HepG2 (cell line): ENCODE measurements around the gene SCGB1C1. TPM values are rescaled to one million over a fixed set of nuclear protein-coding genes. Genes with fewer than 3 reads are reported as not detected.

Experiments
- ARHGAP35 ChIP-seq: sonication (generic); formaldehyde crosslinking; IDR thresholded peaks from 2 replicates; pipeline ENCODE4 v1.9.0; 2022; ENCODE audit warnings: mild to moderate bottlenecking, inconsistent platforms, moderate library complexity, missing genetic modification reagents, borderline replicate concordance
- MAFF ChIP-seq: IDR thresholded peaks from 2 replicates; pipeline ENCODE4 v1.6.1; 2011; ENCODE audit warnings: low read depth, low read length, improper control_type of control experiment
- MED1 ChIP-seq: sonication (generic); formaldehyde crosslinking; IDR thresholded peaks from 2 replicates; pipeline ENCODE4 v1.4.0; 2020; ENCODE audit warnings: missing genetic modification reagents
- MTF1 ChIP-seq: sonication (generic); formaldehyde crosslinking; IDR thresholded peaks from 2 replicates; pipeline ENCODE4 v1.5.0; 2020; ENCODE audit warnings: missing genetic modification reagents
- MZF1 ChIP-seq: sonication (generic); formaldehyde crosslinking; IDR thresholded peaks from 2 replicates; pipeline ENCODE4 v1.8.1; 2023; ENCODE audit warnings: mild to moderate bottlenecking, missing genetic modification reagents, borderline replicate concordance
- TAF15 ChIP-seq: fragments of 200-400 bp; formaldehyde crosslinking; IDR thresholded peaks from one replicate; pipeline ENCODE4 v1.6.1; 2018; ENCODE audit warnings: mild to moderate bottlenecking, low read depth, low read length; ENCODE audit not compliant: poor library complexity, severe bottlenecking
- TP53 ChIP-seq: sonication (generic); formaldehyde crosslinking; conservative IDR thresholded peaks from 2 replicates; pipeline ENCODE4 v1.4.0; 2020; ENCODE audit warnings: missing genetic modification reagents
- ZBTB42 ChIP-seq: sonication (generic); formaldehyde crosslinking; IDR thresholded peaks from 2 replicates; pipeline ENCODE4 v1.5.0; 2020; ENCODE audit warnings: mild to moderate bottlenecking, missing genetic modification reagents
- ZNF180 ChIP-seq: sonication (generic); formaldehyde crosslinking; IDR thresholded peaks from 2 replicates; pipeline ENCODE4 v1.4.0; 2020; ENCODE audit warnings: low read depth, missing genetic modification reagents, borderline replicate concordance
- ZNF343 ChIP-seq: sonication (generic); formaldehyde crosslinking; IDR thresholded peaks from 2 replicates; pipeline ENCODE4 v1.4.0; 2020; ENCODE audit warnings: mild to moderate bottlenecking, missing genetic modification reagents
- ZNF790 ChIP-seq: sonication (generic); formaldehyde crosslinking; IDR thresholded peaks from 2 replicates; pipeline ENCODE4 v1.8.0; 2022; ENCODE audit warnings: missing genetic modification reagents, mild to moderate bottlenecking, borderline replicate concordance
- ZSCAN21 ChIP-seq: sonication (generic); formaldehyde crosslinking; IDR thresholded peaks from 2 replicates; pipeline ENCODE4 v1.8.0; 2022; ENCODE audit warnings: mild to moderate bottlenecking, missing genetic modification reagents, moderate library complexity, borderline replicate concordance
- polyA plus RNA-seq, 8 experiments: library from polyadenylated mRNA; depleted of rRNA in 3 of 8; stranded (reverse) in 7 of 8; unstranded in 1 of 8; fragments of >200 nt; fragmentation: Illumina TruSeq in 4 of 8; extraction: Trizol in 4 of 8; gene quantifications; 2 replicates each; pipeline versions ENCODE4 v1.2.1 to v1.2.3, GENCODE V29; 2011 to 2016; ENCODE audit warnings: low read depth in 4 of 8, missing spikeins in 1 of 8, mixed read lengths in 1 of 8; ENCODE audit not compliant: insufficient read depth in 1 of 8
- total RNA-seq, 5 experiments: library from RNA; depleted of rRNA; stranded (reverse); fragments of >200 nt; fragmentation: Illumina TruSeq; extraction: Trizol; gene quantifications; 2 replicates each; pipeline ENCODE4 v1.2.3, GENCODE V29; 2016; ENCODE audit warnings: low read depth in 1 of 5
- TF ChIP-seq, protein P1 (sequence below): sonication (generic); formaldehyde crosslinking; IDR thresholded peaks from 2 replicates; pipeline ENCODE4 v1.5.0; 2020; ENCODE audit warnings: missing genetic modification reagents, mild to moderate bottlenecking, borderline replicate concordance
- TF ChIP-seq, protein P2 (sequence below): sonication (generic); formaldehyde crosslinking; IDR thresholded peaks from 2 replicates; pipeline ENCODE4 v1.4.0; 2020; ENCODE audit warnings: missing genetic modification reagents
- TF ChIP-seq, protein P3 (sequence below): sonication (generic); formaldehyde crosslinking; IDR thresholded peaks from 2 replicates; pipeline ENCODE4 v1.5.0; 2020; ENCODE audit warnings: mild to moderate bottlenecking, missing genetic modification reagents, borderline replicate concordance
- TF ChIP-seq, protein P4 (sequence below): sonication (generic); formaldehyde crosslinking; IDR thresholded peaks from 2 replicates; pipeline ENCODE4 v1.4.0; 2020; ENCODE audit warnings: missing genetic modification reagents
- TF ChIP-seq, protein P5 (sequence below): sonication (generic); formaldehyde crosslinking; IDR thresholded peaks from 2 replicates; pipeline ENCODE4 v1.8.1; 2023; ENCODE audit warnings: missing genetic modification reagents, mild to moderate bottlenecking, borderline replicate concordance

The SCGB1C1 gene
- total and polyA plus RNA-seq, 2 of the 13 experiments (the other 11 are each of a cell fraction or from before 2014, with no cell fraction given), result not detected

DNA sequence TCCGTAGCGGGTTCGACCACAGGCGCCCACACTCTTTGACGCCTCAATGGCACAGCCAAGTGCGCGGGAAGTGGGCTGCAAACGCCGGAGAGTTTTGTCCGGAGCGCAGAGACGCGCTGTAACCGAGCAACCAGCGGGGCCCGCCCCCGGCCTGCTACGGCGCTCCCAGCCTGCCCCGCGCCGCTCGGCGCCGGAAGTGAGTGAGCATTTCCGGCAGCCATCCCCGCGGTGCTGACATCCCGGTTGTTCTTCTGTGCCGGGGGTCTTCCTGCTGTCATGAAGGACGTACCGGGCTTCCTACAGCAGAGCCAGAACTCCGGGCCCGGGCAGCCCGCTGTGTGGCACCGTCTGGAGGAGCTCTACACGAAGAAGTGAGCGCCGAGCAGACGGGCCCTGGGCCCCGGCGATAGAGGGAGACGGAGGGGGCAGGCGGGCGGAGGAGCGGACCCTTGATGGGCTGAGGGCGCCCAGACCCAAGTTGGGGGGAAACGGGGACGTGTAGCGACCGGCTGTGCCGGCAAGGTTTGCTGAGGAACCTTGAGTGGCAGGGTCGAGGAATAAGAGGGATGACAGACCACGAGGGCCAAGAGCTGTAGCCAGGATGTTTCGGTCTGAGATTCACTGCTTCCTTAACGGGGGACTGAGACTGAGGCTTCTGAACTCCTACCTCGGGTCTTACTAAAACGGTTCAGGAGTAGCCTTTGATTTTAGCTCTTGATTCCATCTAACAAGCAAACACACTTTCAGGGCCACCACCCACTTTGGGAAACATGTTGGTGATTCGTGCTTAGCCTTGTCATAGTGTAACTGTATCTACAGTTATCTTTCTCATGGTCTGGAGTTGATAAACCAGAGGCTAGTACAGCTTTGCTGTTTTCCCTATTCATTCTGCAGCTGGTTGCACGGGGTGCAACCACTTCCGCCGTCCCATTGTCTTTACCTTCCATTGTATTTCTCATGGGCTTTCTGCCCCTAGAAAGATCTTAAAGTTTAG is 44.2 kb downstream of the SCGB1C1 start, which contains the start of gene PSMD13 (continued):
- TF ChIP-seq, protein P1, sequence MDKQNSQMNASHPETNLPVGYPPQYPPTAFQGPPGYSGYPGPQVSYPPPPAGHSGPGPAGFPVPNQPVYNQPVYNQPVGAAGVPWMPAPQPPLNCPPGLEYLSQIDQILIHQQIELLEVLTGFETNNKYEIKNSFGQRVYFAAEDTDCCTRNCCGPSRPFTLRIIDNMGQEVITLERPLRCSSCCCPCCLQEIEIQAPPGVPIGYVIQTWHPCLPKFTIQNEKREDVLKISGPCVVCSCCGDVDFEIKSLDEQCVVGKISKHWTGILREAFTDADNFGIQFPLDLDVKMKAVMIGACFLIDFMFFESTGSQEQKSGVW (CRISPR knock-in tag), result no peak
- TF ChIP-seq TAF15, result no peak
- TF ChIP-seq MZF1 (CRISPR knock-in tag), result no peak
- TF ChIP-seq ZSCAN21 (CRISPR knock-in tag), result peak; percentile 45; the same call in 1 of the 2 replicates
- no peak for TF ChIP-seq ARHGAP35
- TF ChIP-seq TP53 (CRISPR knock-in tag), result no peak
- TF ChIP-seq MED1, result peak; percentile 50; the same call in 1 of the 2 replicates
- no peak for TF ChIP-seq ZNF790
- TF ChIP-seq, protein P2, sequence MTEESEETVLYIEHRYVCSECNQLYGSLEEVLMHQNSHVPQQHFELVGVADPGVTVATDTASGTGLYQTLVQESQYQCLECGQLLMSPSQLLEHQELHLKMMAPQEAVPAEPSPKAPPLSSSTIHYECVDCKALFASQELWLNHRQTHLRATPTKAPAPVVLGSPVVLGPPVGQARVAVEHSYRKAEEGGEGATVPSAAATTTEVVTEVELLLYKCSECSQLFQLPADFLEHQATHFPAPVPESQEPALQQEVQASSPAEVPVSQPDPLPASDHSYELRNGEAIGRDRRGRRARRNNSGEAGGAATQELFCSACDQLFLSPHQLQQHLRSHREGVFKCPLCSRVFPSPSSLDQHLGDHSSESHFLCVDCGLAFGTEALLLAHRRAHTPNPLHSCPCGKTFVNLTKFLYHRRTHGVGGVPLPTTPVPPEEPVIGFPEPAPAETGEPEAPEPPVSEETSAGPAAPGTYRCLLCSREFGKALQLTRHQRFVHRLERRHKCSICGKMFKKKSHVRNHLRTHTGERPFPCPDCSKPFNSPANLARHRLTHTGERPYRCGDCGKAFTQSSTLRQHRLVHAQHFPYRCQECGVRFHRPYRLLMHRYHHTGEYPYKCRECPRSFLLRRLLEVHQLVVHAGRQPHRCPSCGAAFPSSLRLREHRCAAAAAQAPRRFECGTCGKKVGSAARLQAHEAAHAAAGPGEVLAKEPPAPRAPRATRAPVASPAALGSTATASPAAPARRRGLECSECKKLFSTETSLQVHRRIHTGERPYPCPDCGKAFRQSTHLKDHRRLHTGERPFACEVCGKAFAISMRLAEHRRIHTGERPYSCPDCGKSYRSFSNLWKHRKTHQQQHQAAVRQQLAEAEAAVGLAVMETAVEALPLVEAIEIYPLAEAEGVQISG (CRISPR knock-in tag), result peak; percentile 88
- TF ChIP-seq MTF1 (CRISPR knock-in tag), result 0 out of 2 replicates have a peak, but pooled peaks have one; percentile 28
- TF ChIP-seq ZNF180, result no peak
- TF ChIP-seq, protein P3, sequence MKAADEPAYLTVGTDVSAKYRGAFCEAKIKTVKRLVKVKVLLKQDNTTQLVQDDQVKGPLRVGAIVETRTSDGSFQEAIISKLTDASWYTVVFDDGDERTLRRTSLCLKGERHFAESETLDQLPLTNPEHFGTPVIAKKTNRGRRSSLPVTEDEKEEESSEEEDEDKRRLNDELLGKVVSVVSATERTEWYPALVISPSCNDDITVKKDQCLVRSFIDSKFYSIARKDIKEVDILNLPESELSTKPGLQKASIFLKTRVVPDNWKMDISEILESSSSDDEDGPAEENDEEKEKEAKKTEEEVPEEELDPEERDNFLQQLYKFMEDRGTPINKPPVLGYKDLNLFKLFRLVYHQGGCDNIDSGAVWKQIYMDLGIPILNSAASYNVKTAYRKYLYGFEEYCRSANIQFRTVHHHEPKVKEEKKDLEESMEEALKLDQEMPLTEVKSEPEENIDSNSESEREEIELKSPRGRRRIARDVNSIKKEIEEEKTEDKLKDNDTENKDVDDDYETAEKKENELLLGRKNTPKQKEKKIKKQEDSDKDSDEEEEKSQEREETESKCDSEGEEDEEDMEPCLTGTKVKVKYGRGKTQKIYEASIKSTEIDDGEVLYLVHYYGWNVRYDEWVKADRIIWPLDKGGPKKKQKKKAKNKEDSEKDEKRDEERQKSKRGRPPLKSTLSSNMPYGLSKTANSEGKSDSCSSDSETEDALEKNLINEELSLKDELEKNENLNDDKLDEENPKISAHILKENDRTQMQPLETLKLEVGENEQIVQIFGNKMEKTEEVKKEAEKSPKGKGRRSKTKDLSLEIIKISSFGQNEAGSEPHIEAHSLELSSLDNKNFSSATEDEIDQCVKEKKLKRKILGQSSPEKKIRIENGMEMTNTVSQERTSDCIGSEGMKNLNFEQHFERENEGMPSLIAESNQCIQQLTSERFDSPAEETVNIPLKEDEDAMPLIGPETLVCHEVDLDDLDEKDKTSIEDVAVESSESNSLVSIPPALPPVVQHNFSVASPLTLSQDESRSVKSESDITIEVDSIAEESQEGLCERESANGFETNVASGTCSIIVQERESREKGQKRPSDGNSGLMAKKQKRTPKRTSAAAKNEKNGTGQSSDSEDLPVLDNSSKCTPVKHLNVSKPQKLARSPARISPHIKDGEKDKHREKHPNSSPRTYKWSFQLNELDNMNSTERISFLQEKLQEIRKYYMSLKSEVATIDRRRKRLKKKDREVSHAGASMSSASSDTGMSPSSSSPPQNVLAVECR (CRISPR knock-in tag), result peak; percentile 96
- no peak for TF ChIP-seq MAFF
- TF ChIP-seq, protein P4, sequence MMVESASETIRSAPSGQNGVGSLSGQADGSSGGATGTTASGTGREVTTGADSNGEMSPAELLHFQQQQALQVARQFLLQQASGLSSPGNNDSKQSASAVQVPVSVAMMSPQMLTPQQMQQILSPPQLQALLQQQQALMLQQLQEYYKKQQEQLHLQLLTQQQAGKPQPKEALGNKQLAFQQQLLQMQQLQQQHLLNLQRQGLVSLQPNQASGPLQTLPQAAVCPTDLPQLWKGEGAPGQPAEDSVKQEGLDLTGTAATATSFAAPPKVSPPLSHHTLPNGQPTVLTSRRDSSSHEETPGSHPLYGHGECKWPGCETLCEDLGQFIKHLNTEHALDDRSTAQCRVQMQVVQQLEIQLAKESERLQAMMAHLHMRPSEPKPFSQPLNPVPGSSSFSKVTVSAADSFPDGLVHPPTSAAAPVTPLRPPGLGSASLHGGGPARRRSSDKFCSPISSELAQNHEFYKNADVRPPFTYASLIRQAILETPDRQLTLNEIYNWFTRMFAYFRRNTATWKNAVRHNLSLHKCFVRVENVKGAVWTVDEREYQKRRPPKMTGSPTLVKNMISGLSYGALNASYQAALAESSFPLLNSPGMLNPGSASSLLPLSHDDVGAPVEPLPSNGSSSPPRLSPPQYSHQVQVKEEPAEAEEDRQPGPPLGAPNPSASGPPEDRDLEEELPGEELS (CRISPR knock-in tag), result 0 out of 2 replicates have a peak, but pooled peaks have one; percentile 25
- TF ChIP-seq, protein P5, sequence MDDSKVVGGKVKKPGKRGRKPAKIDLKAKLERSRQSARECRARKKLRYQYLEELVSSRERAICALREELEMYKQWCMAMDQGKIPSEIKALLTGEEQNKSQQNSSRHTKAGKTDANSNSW (CRISPR knock-in tag), result no peak
- TF ChIP-seq ZNF343, result no peak
- 0 out of 2 replicates have a peak, but pooled peaks have one; percentile 37 for TF ChIP-seq ZBTB42
